ELR (cell line): ENCODE data around the gene CASP3.
"Not testable (repeated sequence)": the region's sequence is repeated elsewhere in the genome, so short reads cannot be mapped to it uniquely, and the experiment has no call there.

ENCODE experiments used
- DNase-seq: peaks from one replicate; pipeline ENCODE4 v3.0.0-alpha.2; 2015; ENCODE audit warnings: low read depth

The CASP3 gene

GRCh38 chr4:184635381-184635780 is 13.9 kb downstream of the CASP3 start:
- no peak for DNase-seq

DNA sequence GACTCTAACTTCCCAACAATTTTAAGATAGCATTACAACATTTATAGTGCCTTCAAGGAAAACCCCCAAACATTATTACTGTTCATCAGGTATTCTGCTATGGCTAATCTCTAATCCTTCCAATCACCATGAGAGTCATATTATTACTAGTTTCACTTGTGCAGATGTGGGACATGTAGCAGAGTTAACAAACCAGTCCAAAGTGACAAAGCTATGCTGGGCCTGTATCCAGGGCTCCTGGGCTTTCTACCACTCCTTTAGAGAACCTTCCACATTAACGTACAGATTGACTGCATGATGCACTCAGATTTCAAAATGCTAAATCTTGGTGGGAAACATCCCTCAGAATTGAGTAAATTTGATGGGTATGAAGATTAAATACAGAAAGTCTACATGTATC is 16.4 kb downstream of the CASP3 start:
- DNase-seq, result no peak

DNA sequence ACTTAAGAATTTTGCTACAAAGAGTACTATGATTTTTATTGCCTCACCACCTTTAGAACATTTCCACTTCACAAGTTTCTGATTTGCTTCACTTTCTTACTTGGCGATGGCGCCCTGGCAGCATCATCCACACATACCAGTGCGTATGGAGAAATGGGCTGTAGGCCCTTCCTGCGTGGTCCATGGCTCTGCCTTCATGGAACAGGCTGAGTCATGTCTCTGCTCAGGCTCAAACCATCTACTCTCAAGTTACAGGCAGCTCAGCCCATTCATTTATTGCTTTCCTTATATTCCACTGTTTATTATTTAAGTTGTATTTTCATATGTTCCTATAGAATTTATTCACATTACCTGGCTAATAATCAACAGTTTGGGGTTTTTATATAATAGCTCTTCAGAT is 21.1 kb downstream of the CASP3 start:
- no peak for DNase-seq

DNA sequence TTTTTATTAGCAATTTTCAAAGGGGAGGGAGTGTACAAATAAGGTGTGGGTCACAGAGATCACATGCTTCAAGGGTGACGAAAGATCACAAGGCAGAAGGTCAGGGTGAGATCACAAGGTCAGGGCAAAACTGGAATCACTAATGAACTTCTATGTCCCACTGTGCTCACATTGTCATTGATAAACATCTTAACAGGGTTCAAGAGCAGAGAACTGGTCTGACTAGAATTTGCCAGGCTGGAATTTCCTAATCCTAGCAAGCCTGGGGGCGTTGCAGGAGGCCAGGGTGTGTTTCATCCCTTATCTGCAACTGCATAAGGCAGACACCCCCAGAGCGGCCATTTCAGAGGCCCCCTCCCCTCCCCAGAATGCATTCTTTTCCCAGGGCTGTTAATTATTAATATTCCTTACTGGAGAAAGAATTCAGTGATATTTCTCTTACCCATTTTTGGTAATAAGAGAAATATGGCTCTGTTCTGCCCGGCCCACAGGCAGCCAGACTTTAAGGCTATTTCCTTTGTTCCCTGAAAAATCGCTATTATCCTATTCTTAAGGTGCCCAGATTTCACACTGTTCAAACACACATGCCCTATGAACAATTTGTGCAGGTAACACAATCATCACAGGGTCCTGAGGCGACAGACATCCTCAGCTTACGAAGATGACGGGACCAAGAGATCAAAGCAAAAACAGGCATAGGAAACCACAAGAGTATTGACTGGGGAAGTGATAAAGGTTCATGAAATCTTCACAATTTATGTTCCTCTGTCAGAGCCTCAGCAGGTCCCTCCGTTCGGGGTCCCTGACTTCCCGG is 23.3 kb downstream of the CASP3 start:
- not testable (repeated sequence) for DNase-seq

DNA sequence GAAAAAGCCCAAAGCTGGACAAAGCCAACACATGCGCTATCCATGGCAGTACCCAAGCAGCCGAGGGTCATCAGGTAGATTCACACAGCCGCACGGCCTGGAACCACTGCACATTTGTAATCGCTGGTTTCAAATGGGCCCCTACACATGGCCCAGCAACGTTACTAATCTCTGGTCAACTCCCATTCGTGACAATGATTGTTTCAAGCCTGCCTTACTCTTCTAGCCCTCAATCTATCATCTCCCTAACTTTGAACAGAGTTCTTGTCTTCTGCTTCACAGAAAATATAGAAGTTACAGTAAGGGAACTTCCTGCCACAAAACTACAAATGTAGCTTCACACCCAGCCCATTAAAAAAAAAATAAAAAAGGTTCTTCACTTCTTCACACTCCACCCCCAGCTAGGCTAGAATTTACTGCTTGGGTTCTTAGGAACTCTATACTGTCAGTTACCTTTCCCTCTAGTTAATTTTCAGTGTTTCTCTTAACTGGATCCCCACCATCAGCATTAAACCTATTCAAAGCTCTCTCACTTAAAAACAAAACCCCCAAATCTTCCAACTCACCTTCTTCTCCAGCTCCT is 24.2 kb downstream of the CASP3 start:
- no peak for DNase-seq

- not testable (repeated sequence) for DNase-seq
Observed at GRCh38 chr4:184624504-184624903, 24.7 kb downstream of the CASP3 start.

DNA sequence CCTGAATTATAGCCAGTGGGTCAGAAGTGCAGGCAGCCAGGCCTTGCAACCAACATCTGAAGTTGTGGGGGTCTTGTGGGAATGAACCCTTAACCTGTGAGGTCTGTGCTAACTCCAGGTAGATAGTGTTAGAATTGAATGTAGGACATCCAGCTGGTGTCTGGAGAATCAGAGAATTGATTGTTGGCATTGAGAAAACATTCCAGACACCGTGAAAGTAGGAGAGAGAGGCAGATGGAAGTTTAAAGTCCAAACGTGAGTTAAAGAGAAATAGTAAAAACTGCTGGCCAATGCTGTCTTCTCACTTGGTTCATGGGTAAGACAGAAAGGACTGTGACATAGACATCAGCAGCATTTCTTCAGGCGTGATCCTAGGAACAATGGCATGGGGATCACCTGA is 27.7 kb downstream of the CASP3 start:
- no peak for DNase-seq

- DNase-seq, result no peak
Observed at GRCh38 chr4:184620212-184620867, 28.9 kb downstream of the CASP3 start.

DNA sequence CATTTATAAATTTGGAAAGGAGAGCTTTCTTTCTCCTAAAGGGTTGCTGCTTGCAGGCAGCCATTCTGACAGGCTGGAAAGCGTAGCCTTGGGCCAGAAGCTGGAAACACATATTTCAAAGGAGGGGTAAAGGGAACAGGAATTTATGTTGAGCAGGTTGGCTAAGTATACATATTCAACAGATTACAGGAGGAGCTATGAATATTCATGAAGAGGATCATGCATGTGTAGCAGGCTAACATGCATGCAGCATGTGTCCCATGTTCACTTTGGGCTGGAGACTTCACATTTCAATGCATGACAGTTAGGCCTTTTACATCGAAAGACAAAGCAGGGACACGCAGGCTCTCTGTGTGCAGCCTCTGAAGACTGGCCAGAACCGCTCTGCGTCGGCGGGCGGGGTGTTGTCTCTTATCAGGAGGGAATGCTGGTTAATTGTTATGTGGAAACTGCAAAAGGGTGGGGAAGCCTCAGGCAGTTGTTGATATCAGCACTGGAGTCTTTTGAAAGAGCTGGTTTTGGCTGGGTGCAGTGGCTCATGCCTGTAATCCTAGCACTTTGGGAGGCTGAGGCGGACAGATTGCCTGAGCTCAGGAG is 31.5 kb downstream of the CASP3 start:
- DNase-seq, result no peak

DNA sequence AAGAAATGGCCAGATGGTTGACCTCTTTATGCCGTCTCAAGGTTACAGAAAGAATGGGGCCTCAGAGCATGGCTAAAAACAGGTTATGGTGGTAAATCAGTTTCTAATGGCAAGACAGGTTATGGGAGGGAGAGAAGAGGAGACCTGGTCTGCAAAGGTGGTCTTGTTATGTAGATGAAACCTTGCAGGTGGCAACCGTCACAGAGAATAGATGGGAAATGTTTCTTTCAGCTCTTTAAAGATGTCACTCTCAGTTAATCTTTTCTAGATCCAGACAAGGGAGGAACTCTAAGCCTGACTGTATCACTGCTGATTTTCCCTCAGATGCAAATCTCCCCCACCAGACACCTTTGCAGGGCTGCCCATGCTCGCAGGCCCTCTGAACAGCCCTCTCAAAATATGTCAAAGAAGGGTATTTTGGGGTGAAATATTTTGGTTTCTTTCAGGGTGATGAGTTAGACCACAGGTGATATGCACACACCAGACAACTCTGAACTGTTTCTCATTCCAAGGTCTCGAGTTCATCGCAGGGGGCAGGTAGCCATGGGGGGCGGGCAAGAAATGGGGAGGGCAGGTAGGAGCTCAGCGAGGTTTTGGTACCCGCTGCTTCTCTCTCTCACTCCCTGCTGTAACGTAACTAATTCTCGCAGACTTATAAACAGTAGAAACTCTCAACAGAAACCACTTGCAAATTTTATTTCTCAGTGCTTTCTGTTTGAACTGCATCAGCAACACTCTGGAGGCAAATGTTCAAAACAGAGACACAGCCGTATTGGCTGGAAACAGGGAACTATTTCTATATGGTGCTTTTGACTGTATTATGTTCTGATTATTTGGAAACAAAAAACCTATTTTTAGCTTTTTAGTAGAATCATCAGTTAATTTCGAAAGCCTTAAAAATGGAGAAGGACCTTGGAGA is 32.4 kb downstream of the CASP3 start:
- DNase-seq, result no peak

- not testable (repeated sequence) for DNase-seq
Observed at GRCh38 chr4:184616168-184616567, 33.1 kb downstream of the CASP3 start.

DNA sequence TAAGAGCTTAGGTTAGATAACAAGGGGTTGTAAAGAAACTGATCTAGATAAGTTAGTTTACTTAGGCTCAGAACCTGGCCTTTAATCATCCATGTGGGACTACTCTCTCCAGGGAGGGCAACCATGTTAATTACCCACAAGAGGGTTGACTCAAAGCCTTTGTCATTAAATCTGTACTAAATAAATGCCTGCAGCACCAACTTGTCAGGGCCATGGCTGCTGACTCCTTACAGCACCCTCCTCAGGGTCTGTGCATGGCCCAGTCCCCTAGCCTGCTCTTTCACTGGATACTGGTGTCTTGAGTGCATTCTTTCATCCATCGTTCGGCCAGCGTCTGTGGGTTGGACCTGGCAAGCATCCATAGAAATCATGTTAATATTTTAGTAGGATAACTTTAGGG is 34.7 kb downstream of the CASP3 start:
- no peak for DNase-seq

GRCh38 chr4:184613405-184613804 is 35.8 kb downstream of the CASP3 start:
- DNase-seq, result no peak

GRCh38 chr4:184612074-184612473 is 37.2 kb downstream of the CASP3 start:
- DNase-seq, result no peak

DNA sequence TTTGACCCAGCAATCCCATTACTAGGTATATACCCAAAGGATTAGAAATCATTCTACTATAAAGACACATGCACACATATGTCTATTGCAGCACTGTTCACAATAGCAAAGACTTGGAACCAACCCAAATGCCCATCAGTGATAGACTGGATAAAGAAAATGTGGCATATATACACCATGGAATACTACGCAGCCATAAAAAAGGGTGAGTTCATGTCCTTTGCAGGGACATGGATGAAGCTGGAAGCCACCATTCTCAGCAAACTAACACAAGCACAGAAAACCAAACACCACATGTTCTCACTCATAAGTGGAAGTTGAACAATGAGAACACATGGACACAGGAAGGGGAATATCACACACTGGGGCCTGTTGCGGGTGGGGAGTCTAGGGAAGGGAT is 41.8 kb downstream of the CASP3 start:
- not testable (repeated sequence) for DNase-seq

DNA sequence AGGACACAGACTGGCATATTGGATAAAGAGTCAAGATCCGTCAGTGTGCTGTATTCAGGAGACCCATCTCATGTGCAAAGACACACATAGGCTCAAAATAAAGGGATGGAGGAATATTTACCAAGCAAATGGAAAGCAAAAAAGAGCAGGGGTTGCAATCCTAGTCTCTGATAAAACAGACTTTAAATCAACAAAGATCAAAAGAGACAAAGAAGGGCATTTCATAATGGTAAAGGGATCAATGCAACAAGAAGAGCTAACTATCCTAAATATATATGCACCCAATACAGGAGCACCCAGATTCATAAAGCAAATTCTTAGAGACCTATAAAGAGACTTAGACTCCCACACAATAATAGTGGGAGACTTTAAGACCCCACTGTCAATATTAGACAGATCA is 46.4 kb downstream of the CASP3 start:
- not testable (repeated sequence) for DNase-seq

GRCh38 chr4:184600982-184601381 is 48.3 kb downstream of the CASP3 start:
- not testable (repeated sequence) for DNase-seq

GRCh38 chr4:184599492-184600135 is 49.6 kb downstream of the CASP3 start:
- DNase-seq, result peak; percentile 68

DNA sequence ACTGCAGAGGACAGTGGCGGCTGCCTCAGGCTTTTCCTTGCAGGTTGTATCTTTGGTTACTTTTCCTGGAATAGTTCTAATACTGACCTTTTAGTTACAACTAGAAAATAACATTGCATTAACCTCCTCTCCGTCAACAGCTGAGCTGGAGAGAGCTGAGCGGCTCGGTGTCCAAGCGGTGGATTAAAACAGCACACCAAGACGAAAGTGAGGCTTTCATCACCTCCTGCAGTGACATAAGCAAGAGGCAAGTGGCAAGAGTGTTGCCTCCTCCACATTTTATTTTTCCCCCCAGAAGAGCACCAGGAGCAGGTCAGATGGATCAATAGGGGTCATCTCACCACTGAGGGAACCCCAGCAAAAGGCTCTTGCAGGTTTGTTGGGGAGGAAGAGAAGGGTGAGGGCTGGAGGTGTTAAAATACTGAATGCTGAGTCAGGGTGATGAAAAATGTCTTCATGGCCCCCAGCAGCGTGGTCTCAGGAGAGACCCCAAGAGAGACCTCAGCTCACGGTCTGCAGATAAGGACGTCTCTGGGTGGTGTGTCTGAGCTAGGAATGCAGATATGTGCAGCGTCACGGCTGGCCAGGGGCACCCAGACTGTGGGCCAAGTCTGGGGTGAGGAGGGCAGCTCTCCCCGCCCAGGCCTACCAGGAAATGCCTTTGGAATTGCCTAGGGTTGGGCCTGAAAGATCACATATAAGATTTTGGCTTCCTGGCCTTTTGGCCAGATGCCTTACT is 50.3 kb downstream of the CASP3 start:
- DNase-seq, result no peak

- no peak for DNase-seq
Observed at GRCh38 chr4:184596617-184597185, 52.5 kb downstream of the CASP3 start.
